NCI-H82 (cell line): ENCODE results near the gene RPS6KA5.
"Not testable (repeated sequence)": the region's sequence is repeated elsewhere in the genome, so short reads cannot be mapped to it uniquely, and the experiment has no call there.

ENCODE experiments used
- DNase-seq: peaks from one replicate; lab custom pipeline; 2025; lab: John Stamatoyannopoulos, UW

Gene RPS6KA5

DNA sequence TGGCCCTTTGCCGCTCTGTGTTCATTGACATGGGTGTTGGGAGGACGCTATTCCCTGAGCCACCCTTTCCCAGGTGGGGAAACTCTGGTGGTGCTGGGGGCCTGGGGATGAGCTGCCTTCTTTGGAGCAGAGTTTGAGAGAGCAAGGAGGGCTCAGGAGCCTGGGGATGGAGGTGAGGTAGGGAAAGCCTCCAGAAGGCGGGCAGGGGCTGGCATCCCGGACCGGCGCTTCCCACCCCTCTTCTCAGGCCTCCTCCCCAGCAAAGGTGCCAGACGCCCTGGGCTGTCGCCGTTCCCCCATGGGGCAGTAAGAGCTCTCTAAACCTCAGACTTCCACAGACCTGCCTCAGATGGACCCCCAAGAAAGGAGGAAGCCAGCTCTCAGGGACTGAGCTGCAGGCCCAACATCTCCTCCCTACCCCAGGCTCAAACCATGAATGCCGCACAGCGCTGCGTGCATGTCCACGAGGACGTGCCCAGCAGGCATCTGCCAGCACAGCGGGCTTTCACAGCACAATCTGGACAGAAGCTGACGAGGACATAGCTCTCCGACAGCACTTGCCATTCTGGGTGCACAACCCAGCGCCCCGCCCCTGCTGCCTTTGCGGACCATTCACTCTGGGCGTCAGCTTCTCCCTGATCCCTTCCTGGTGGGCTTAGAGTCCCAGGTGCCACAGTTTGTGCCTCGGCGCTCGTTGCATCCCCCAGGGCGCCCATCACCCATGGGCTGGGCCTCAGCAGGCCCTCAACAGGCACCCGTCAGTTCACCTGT lies 229.3 kb downstream of the RPS6KA5 start:
- DNase-seq, result no peak

DNA sequence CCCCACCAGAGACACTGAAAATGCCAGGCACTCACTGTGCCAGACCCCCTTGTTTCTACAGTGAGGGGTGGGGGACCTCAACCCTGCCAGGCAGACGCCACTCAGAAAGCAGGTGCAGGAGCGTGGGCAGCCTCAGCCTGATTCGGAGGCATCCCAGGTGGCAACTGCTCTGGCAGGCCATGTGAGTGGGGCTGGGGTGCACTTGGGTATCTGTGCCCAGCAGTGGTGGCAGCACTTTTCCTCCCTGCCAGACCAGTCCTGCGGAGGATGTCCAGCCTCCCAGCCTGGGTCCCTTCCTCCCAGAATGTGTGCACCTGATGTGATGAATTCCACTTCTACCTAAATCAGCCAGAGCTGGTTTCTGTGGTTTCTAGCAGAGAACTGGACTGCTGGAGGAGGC lies 230.8 kb downstream of the RPS6KA5 start:
- no peak for DNase-seq

- no peak for DNase-seq
These were observed 231.6 kb downstream of the RPS6KA5 start for GRCh38 chr14:90828642-90829487.

DNA sequence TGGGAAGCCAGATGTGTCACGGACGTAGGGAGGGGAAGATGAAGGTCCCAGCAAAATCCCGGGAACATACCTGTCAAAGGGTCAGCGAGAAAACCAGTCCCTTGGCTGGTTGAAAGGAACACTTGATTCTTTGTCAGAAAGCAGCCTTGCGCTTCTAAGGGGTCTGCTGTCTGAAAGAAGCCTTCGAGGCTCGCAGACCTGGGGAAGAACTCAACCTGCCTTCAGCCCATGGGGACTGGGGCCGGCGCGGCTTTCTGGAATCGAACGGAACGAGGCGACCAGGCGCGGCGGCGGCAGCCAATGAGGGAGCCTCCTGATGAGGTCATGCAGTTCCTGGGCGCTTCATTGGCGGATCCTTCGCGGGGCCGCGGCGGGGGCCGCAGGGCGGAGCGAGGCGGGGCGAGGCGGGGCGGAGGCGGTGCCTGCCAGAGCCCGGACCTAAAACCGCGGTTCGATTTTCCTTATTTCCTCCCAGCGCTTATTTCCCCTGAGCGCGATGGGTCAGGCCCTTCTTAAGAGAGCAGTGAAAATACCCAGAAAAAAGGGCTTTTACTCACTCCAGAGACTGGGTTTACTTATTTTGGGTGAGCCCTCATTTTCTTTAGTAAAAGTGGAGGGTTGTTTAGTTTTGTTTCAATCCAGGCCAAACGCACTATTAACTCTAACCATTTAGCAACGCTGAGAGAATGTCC lies 232.4 kb downstream of the RPS6KA5 start:
- peak; percentile 93 for DNase-seq

- DNase-seq, result not testable (repeated sequence)
These were observed 236.9 kb downstream of the RPS6KA5 start for GRCh38 chr14:90823542-90823941.

GRCh38 chr14:90820958-90821357 lies 239.5 kb downstream of the RPS6KA5 start:
- no peak for DNase-seq

GRCh38 chr14:90819734-90820393 lies 240.6 kb downstream of the RPS6KA5 start:
- DNase-seq, result no peak

DNA sequence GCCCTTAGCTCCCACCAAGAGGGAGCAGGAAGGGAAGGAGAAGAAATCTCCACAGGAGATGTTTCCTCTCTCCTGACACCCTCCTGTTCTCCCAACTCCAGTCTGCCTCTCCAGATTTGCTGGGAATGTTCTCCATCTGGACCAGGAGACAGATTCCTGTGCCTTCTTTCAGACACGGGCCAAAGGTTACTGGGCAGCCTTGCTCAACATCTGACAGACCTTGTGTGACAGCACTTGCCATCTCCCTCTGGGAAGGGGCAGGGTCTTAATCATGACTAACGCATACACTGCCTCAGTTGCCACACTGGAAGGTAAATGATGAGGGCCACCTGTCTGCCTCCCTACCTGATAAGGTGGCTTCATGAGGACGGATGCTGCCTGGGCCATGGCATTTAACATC lies 241.7 kb downstream of the RPS6KA5 start:
- no peak for DNase-seq

GRCh38 chr14:90816681-90817436 lies 243.6 kb downstream of the RPS6KA5 start:
- peak; percentile 38 for DNase-seq

DNA sequence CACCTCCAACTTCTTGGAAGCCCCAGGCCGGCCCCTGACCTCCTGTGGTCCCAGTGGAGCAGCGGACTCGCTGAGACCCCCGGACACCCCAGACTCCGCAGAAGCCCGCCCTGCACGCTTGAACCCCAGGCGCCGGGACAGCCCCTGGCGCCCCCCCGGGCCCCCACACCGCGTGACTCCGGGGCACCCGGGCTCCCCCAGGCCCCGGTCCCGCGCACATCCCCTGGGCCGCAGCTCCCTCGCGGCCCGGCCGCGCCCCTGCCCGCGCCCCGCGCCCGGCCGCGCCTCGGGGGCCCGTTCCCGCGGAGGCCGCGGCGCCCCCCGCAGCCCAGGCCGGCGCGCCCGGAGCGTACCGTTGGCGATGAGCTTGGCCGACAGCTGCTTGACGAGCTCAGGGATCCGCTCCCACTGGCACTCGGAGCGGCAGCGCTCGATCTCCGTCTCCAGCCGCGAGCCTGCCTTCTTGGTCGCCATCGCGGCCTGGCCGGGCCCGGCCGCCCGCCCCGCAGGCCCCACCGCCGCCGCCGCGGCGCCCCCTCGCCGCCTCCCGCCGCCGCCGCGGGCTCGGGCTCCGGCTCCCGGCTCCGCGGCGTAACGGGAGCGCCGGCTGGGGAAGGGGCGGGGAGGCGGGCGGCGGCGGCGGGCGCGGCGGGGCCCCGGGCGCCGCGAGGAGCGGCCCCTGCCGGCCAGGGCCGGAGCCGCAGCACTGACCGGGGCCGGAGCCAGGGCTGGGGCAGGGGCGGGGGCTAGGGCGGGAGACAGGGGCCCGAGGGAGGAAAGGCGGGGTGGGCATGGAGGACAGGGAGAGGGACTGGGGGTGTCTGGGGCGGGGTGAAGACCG lies 244.4 kb downstream of the RPS6KA5 start, which contains the start of gene TTC7B:
TSS of gene TTC7B (minus strand) at position 609 of the 841 bp plus-strand sequence. CDS start at position 474, 135 bp downstream.
- peak; percentile 57 for DNase-seq

- DNase-seq, result no peak
These were observed 244.9 kb downstream of the RPS6KA5 start for GRCh38 chr14:90815572-90815821.

GRCh38 chr14:90814806-90815571 lies 245.5 kb downstream of the RPS6KA5 start:
- DNase-seq, result peak; percentile 62

GRCh38 chr14:90813442-90813841 lies 247.0 kb downstream of the RPS6KA5 start:
- DNase-seq, result no peak

GRCh38 chr14:90812109-90812508 lies 248.3 kb downstream of the RPS6KA5 start:
- peak; percentile 56 for DNase-seq

GRCh38 chr14:90811641-90812040 lies 248.8 kb downstream of the RPS6KA5 start:
- peak; percentile 94 for DNase-seq

- peak; percentile 97 for DNase-seq
These were observed 249.6 kb downstream of the RPS6KA5 start for GRCh38 chr14:90810806-90811205.

GRCh38 chr14:90809530-90810312 lies 250.7 kb downstream of the RPS6KA5 start:
- no peak for DNase-seq

- DNase-seq, result no peak
These were observed 251.5 kb downstream of the RPS6KA5 start for GRCh38 chr14:90808759-90809529.
